ENCODE results near the gene AP1S2. TPM values are rescaled to one million over a fixed set of nuclear protein-coding genes. Genes with fewer than 3 reads are reported as not detected.
A peak's percentile ranks its signal among the peaks of the same experiment; 100 is the strongest.

Gene AP1S2
- total and polyA plus RNA-seq, 9 of the 15 experiments (the other 6 are each of a cell fraction or from before 2014, with no cell fraction given): 11.1 to 64.2 (median 25.8) TPM

DNA sequence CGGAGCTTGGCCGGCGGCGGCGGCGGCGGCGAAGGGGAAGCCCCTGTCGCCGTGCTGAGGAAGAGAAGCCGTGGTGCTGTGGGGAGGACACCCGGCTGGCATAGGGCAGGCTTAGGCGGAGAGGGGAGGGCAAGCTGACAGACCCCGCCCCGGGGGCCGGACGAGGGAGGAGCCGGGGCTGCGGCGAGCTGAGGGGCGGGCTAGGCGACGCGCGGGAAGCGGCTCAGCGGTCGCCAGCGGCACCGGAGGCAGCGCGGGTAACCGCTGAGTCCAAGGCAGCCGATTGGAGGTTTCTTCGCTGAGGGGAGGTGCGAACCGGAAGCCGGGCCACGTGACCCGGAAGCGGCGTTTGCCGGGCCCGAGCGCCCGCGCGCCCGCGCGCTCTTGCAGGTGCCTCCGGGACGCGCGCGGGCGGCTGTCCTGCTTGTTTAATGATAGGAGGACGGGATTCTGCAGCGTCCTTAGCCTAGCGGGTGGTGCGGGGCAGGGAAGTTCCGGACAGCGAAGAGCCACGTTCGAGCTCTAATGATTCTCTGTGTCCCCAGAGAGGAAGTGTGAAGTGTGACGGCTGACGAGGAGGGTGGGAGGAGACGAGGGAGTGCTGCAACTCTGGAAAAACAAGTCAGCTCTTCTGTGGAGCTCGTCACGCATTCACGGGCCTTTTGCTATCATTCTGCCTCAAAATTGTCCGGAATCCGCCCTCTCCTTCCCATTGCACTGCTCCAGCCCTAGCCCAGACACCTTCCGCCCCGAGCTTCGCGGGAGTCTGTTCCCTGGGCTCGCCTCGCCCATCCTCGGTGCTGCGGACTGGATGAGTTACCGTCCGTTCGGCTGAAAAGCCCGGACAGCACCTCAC is at the start of gene AP1S2 (continued):
- TF ChIP-seq, protein P1, sequence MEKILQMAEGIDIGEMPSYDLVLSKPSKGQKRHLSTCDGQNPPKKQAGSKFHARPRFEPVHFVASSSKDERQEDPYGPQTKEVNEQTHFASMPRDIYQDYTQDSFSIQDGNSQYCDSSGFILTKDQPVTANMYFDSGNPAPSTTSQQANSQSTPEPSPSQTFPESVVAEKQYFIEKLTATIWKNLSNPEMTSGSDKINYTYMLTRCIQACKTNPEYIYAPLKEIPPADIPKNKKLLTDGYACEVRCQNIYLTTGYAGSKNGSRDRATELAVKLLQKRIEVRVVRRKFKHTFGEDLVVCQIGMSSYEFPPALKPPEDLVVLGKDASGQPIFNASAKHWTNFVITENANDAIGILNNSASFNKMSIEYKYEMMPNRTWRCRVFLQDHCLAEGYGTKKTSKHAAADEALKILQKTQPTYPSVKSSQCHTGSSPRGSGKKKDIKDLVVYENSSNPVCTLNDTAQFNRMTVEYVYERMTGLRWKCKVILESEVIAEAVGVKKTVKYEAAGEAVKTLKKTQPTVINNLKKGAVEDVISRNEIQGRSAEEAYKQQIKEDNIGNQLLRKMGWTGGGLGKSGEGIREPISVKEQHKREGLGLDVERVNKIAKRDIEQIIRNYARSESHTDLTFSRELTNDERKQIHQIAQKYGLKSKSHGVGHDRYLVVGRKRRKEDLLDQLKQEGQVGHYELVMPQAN (IDR thresholded peaks at IDR 0.05; ENCODE audit: borderline replicate concordance): no peak
- TF ChIP-seq, protein P2, sequence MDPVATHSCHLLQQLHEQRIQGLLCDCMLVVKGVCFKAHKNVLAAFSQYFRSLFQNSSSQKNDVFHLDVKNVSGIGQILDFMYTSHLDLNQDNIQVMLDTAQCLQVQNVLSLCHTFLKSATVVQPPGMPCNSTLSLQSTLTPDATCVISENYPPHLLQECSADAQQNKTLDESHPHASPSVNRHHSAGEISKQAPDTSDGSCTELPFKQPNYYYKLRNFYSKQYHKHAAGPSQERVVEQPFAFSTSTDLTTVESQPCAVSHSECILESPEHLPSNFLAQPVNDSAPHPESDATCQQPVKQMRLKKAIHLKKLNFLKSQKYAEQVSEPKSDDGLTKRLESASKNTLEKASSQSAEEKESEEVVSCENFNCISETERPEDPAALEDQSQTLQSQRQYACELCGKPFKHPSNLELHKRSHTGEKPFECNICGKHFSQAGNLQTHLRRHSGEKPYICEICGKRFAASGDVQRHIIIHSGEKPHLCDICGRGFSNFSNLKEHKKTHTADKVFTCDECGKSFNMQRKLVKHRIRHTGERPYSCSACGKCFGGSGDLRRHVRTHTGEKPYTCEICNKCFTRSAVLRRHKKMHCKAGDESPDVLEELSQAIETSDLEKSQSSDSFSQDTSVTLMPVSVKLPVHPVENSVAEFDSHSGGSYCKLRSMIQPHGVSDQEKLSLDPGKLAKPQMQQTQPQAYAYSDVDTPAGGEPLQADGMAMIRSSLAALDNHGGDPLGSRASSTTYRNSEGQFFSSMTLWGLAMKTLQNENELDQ (CRISPR knock-in tag; IDR thresholded peaks at IDR 0.05; ENCODE audit: borderline replicate concordance): no peak
- TF ChIP-seq ILK (tag; IDR thresholded peaks at IDR 0.05; ENCODE audit: borderline replicate concordance, low read depth): no peak
- no peak for TF ChIP-seq CEBPB (tag; IDR thresholded peaks at IDR 0.05)
- peak; percentile 59 for TF ChIP-seq ATF7 (IDR thresholded peaks at IDR 0.05)
- TF ChIP-seq, protein P3, sequence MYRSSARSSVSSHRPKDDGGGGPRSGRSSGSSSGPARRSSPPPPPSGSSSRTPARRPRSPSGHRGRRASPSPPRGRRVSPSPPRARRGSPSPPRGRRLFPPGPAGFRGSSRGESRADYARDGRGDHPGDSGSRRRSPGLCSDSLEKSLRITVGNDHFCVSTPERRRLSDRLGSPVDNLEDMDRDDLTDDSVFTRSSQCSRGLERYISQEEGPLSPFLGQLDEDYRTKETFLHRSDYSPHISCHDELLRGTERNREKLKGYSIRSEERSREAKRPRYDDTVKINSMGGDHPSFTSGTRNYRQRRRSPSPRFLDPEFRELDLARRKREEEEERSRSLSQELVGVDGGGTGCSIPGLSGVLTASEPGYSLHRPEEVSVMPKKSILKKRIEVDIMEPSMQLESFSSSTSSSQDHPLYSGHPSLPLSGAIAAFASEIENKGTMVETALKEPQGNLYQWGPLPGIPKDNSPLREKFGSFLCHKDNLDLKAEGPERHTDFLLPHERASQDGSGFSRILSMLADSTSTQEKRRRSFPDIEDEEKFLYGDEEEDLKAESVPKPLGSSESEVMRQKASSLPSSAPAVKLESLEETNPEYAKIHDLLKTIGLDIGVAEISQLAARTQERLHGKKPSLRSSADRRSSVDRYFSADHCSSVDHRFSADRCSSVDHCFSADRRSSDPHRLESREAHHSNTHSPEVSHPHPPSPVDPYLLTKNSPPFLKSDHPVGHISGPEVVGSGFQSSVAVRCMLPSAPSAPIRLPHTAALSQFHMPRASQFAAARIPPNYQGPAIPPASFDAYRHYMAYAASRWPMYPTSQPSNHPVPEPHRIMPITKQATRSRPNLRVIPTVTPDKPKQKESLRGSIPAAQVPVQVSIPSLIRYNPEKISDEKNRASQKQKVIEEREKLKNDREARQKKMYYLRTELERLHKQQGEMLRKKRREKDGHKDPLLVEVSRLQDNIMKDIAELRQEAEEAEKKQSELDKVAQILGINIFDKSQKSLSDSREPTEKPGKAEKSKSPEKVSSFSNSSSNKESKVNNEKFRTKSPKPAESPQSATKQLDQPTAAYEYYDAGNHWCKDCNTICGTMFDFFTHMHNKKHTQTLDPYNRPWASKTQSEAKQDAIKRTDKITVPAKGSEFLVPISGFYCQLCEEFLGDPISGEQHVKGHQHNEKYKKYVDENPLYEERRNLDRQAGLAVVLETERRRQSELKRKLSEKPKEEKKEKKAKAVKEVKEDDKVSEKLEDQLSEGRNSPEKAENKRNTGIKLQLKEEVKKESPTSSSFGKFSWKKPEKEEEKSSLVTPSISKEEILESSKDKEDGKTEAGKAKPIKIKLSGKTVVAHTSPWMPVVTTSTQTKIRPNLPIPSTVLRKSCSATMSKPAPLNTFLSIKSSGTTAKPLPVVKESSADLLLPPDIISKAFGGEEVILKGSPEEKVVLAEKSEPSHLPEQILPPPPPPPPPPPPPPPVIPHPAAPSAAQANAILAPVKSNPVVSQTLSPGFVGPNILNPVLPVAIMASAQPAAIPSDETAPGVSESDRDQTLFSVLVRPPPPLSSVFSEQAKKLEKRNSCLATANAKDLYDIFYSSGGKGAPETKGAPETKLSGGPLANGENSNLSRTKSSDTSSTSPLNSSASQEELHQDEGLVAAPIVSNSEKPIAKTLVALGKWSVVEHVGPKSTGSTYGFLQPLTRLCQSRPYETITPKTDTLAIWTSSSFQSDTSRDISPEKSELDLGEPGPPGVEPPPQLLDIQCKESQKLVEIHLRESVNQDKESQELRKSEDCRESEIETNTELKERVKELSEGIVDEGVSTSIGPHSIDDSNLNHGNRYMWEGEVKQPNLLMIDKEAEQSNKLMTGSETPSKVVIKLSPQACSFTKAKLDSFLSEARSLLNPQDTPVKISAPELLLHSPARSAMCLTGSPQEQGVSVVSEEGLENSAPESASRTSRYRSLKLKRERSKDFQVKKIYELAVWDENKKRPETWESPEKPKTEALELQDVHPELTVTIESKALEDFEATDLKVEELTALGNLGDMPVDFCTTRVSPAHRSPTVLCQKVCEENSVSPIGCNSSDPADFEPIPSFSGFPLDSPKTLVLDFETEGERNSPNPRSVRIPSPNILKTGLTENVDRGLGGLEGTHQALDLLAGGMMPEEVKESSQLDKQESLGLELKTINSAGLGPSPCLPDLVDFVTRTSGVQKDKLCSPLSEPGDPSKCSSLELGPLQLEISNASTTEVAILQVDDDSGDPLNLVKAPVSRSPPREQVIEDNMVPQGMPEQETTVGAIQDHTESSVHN (IDR thresholded peaks at IDR 0.05; ENCODE audit: borderline replicate concordance in 1 of 2, low read depth in 1 of 2): no peak
- 0 out of 2 replicates have a peak, but pooled peaks have one; percentile 40 for TF ChIP-seq ZNF175 (CRISPR knock-in tag; IDR thresholded peaks at IDR 0.05; ENCODE audit: low read depth)
- TF ChIP-seq, protein P4, sequence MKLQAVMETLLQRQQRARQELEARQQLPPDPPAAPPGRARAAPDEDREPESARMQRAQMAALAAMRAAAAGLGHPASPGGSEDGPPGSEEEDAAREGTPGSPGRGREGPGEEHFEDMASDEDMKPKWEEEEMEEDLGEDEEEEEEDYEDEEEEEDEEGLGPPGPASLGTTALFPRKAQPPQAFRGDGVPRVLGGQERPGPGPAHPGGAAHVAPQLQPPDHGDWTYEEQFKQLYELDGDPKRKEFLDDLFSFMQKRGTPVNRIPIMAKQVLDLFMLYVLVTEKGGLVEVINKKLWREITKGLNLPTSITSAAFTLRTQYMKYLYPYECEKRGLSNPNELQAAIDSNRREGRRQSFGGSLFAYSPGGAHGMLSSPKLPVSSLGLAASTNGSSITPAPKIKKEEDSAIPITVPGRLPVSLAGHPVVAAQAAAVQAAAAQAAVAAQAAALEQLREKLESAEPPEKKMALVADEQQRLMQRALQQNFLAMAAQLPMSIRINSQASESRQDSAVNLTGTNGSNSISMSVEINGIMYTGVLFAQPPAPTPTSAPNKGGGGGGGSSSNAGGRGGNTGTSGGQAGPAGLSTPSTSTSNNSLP (IDR thresholded peaks at IDR 0.05; ENCODE audit: borderline replicate concordance, low read depth, low read length): no peak
- TF ChIP-seq TARDBP (IDR thresholded peaks at IDR 0.05): no peak
